Right renal pelvis (tissue), 4 donors: Measurements from ENCODE around the gene CKAP5. TPM values are rescaled to one million over a fixed set of nuclear protein-coding genes. Genes with fewer than 3 reads are reported as not detected.
"Not testable (repeated sequence)": the region's sequence is repeated elsewhere in the genome, so short reads cannot be mapped to it uniquely, and the experiment has no call there.

ENCODE experiments used
- DNase-seq, 4 donors: peaks; one replicate each; pipeline ENCODE4 v3.0.0-alpha.2; 2013; ENCODE audit warnings: low read depth in 4 of 4, low spot score in 3 of 4, missing footprints in 1 of 4
- polyA plus RNA-seq, 4 donors: library from polyadenylated mRNA; unstranded; fragments of 120-200 nt; gene quantifications; one replicate each; pipeline ENCODE4 v1.2.1, GENCODE V29; 2013; ENCODE audit not compliant: insufficient read length in 4 of 4

CKAP5 gene
- polyA plus RNA-seq, 4 donors = 86.6 to 111 (median 104) TPM

- DNase-seq = not testable (repeated sequence)
Measured at GRCh38 chr11:46799725-46800124, 46.4 kb downstream of the CKAP5 start.

- no peak for DNase-seq
Measured at GRCh38 chr11:46778416-46778815, 67.7 kb downstream of the CKAP5 start.

GRCh38 chr11:46776878-46777277, 69.2 kb downstream of the CKAP5 start:
- no peak for DNase-seq

GRCh38 chr11:46769636-46770221, 76.4 kb downstream of the CKAP5 start:
- no peak for DNase-seq

- DNase-seq = no peak
Measured at GRCh38 chr11:46766656-46767055, 79.4 kb downstream of the CKAP5 start.

GRCh38 chr11:46762248-46762647, 83.8 kb downstream of the CKAP5 start:
- DNase-seq = no peak

GRCh38 chr11:46761807-46762206, 84.3 kb downstream of the CKAP5 start:
- DNase-seq = no peak

- no peak for DNase-seq
Measured at GRCh38 chr11:46760429-46761128, 85.5 kb downstream of the CKAP5 start.

GRCh38 chr11:46759196-46759595, 86.9 kb downstream of the CKAP5 start:
- DNase-seq = no peak

GRCh38 chr11:46755962-46756361, 90.1 kb downstream of the CKAP5 start:
- DNase-seq = no peak

- DNase-seq = no peak
Measured at GRCh38 chr11:46747150-46747549, 98.9 kb downstream of the CKAP5 start.

- DNase-seq = no peak
Measured at GRCh38 chr11:46745995-46746394, 100.1 kb downstream of the CKAP5 start.

- no peak for DNase-seq
Measured at GRCh38 chr11:46745328-46745727, 100.8 kb downstream of the CKAP5 start.

GRCh38 chr11:46743693-46744339, 102.3 kb downstream of the CKAP5 start:
- DNase-seq = no peak

GRCh38 chr11:46743043-46743442, 103.0 kb downstream of the CKAP5 start:
- no peak for DNase-seq

GRCh38 chr11:46741600-46742484, 104.2 kb downstream of the CKAP5 start:
- no peak for DNase-seq

GRCh38 chr11:46738887-46739286, 107.2 kb downstream of the CKAP5 start:
- no peak for DNase-seq

GRCh38 chr11:46737699-46738098, 108.4 kb downstream of the CKAP5 start:
- DNase-seq = no peak

- DNase-seq = no peak
Measured at GRCh38 chr11:46736615-46737014, 109.5 kb downstream of the CKAP5 start.

- no peak for DNase-seq
Measured at GRCh38 chr11:46736146-46736545, 109.9 kb downstream of the CKAP5 start.

- no peak for DNase-seq
Measured at GRCh38 chr11:46733234-46733633, 112.8 kb downstream of the CKAP5 start.
